Measurements from ENCODE around the gene WNT5B.

GRCh38 chr12:1581973-1582708 lies 46.9 kb upstream of the WNT5B start:
- TF ChIP-seq CTCF (IDR thresholded peaks at IDR 0.05) (no peak), POLR2A (IDR thresholded peaks at IDR 0.05) (no peak)

Data from esophagus squamous epithelium (tissue), 4 donors.